Activated CD4-positive, CD25-positive, alpha-beta regulatory T cell treated with anti-CD3 and anti-CD28 coated beads, Interleukin-2, amount 50 U/mL, for 24 hours (primary cell): Measurements from ENCODE around the gene TAF4.

Source experiments
- ATAC-seq, 2 donors: fragments of 150-1000 bp; cut with Tn5 transposase; one replicate each; pipeline ENCODE4 v1.10.0; 2021; ENCODE audit warnings: mild to moderate bottlenecking in 1 of 2, moderate library complexity in 1 of 2

The TAF4 gene

GRCh38 chr20:61940976-61941720 is 124.5 kb downstream of the TAF4 start:
- no peak for ATAC-seq

GRCh38 chr20:61940491-61940890 is 125.2 kb downstream of the TAF4 start:
- ATAC-seq: no peak

- ATAC-seq: no peak
These were observed 125.9 kb downstream of the TAF4 start for GRCh38 chr20:61939691-61940360.

- ATAC-seq: no peak
These were observed 126.6 kb downstream of the TAF4 start for GRCh38 chr20:61938839-61939690.

- ATAC-seq: no peak
These were observed 127.5 kb downstream of the TAF4 start for GRCh38 chr20:61937963-61938838.

- ATAC-seq: no peak
These were observed 128.3 kb downstream of the TAF4 start for GRCh38 chr20:61937146-61937962.

- no peak for ATAC-seq
These were observed 129.0 kb downstream of the TAF4 start for GRCh38 chr20:61936701-61937131.

GRCh38 chr20:61935926-61936700 is 129.6 kb downstream of the TAF4 start:
- ATAC-seq: no peak

- no peak for ATAC-seq
These were observed 130.8 kb downstream of the TAF4 start for GRCh38 chr20:61934716-61935530.

GRCh38 chr20:61933951-61934715 is 131.5 kb downstream of the TAF4 start:
- ATAC-seq: no peak

- ATAC-seq: no peak
These were observed 132.2 kb downstream of the TAF4 start for GRCh38 chr20:61933481-61933950.

- ATAC-seq: no peak
These were observed 132.8 kb downstream of the TAF4 start for GRCh38 chr20:61932711-61933480.

- ATAC-seq: no peak
These were observed 133.5 kb downstream of the TAF4 start for GRCh38 chr20:61932199-61932592.

- ATAC-seq: no peak
These were observed 134.0 kb downstream of the TAF4 start for GRCh38 chr20:61931476-61932198.

- ATAC-seq: no peak
These were observed 134.8 kb downstream of the TAF4 start for GRCh38 chr20:61930776-61931475.

GRCh38 chr20:61929971-61930666 is 135.6 kb downstream of the TAF4 start:
- no peak for ATAC-seq
